DOHH2 (cell line): ENCODE results near the gene SHROOM2.
"Not testable (repeated sequence)": the region's sequence is repeated elsewhere in the genome, so short reads cannot be mapped to it uniquely, and the experiment has no call there.

ENCODE experiments used
- H3F3A ChIP-seq: fragments of 200-600 bp; sonication (generic), shearing (Covaris generic); 2 replicates; pipeline ENCODE4 v1.6.0; 2016; ENCODE audit warnings: antibody characterized with exemption, mild to moderate bottlenecking; ENCODE audit not compliant: control insufficient read depth, insufficient read depth
- H3K27ac ChIP-seq: fragments of 200-600 bp; sonication (generic); 2 replicates; pipeline ENCODE4 v1.5.1; 2014; ENCODE audit warnings: low read depth, mild to moderate bottlenecking, low read length, moderate library complexity
- H3K27me3 ChIP-seq: fragments of 200-600 bp; sonication (generic); 2 replicates; pipeline ENCODE4 v1.6.1; 2014; ENCODE audit warnings: mild to moderate bottlenecking, low read length, mixed read lengths; ENCODE audit not compliant: control insufficient read depth
- H3K36me3 ChIP-seq: fragments of 200-600 bp; sonication (generic); 2 replicates; pipeline ENCODE4 v1.6.1; 2014; ENCODE audit warnings: mild to moderate bottlenecking, low read length, moderate library complexity, mixed read lengths; ENCODE audit not compliant: control insufficient read depth
- H3K4me1 ChIP-seq: fragments of 200-600 bp; sonication (generic); 2 replicates; pipeline ENCODE4 v1.6.1; 2014; ENCODE audit warnings: mild to moderate bottlenecking, low read length, mixed read lengths; ENCODE audit not compliant: control insufficient read depth
- H3K4me2 ChIP-seq: fragments of 200-600 bp; sonication (generic); 2 replicates; pipeline ENCODE4 v1.6.0; 2014; ENCODE audit warnings: mild to moderate bottlenecking, low read length, moderate library complexity
- H3K4me3 ChIP-seq: fragments of 200-600 bp; sonication (generic); 2 replicates; pipeline ENCODE4 v1.5.1; 2014; ENCODE audit warnings: mild to moderate bottlenecking, low read length, mixed read lengths
- H3K79me2 ChIP-seq: fragments of 200-600 bp; sonication (generic); 2 replicates; pipeline ENCODE4 v1.6.1; 2014; ENCODE audit warnings: mild to moderate bottlenecking, low read length, mixed read lengths; ENCODE audit not compliant: control insufficient read depth
- H3K9me2 ChIP-seq: fragments of 200-600 bp; sonication (generic); replicated peaks from 2 replicates; pipeline ENCODE4 v1.6.1; 2014; ENCODE audit warnings: mild to moderate bottlenecking, low read length, mixed read lengths; ENCODE audit not compliant: control insufficient read depth
- H3K9me3 ChIP-seq: fragments of 200-600 bp; sonication (generic); 2 replicates; pipeline ENCODE4 v1.6.1; 2014; ENCODE audit warnings: antibody characterized with exemption, low read length, mixed read lengths; ENCODE audit not compliant: control insufficient read depth, insufficient read depth
- H4K20me1 ChIP-seq: fragments of 200-600 bp; sonication (generic); 2 replicates; pipeline ENCODE4 v1.6.0; 2014; ENCODE audit warnings: low read depth, mild to moderate bottlenecking, antibody characterized with exemption, low read length, moderate library complexity; ENCODE audit not compliant: control insufficient read depth, insufficient read depth
- EZH2phosphoT487 ChIP-seq: fragments of 200-600 bp; sonication (generic); IDR thresholded peaks from 2 replicates; pipeline ENCODE4 v1.6.1; 2017; ENCODE audit warnings: borderline replicate concordance, mild to moderate bottlenecking, antibody characterized with exemption, low read length, moderate library complexity, mixed read lengths
- TF ChIP-seq, protein P1 (sequence below): fragments of 200-600 bp; sonication (generic); IDR thresholded peaks from one replicate; pipeline ENCODE4 v1.5.1; 2014; ENCODE audit warnings: antibody characterized with exemption, mild to moderate bottlenecking, low read depth, low read length; ENCODE audit not compliant: poor library complexity, severe bottlenecking

SHROOM2 gene

DNA sequence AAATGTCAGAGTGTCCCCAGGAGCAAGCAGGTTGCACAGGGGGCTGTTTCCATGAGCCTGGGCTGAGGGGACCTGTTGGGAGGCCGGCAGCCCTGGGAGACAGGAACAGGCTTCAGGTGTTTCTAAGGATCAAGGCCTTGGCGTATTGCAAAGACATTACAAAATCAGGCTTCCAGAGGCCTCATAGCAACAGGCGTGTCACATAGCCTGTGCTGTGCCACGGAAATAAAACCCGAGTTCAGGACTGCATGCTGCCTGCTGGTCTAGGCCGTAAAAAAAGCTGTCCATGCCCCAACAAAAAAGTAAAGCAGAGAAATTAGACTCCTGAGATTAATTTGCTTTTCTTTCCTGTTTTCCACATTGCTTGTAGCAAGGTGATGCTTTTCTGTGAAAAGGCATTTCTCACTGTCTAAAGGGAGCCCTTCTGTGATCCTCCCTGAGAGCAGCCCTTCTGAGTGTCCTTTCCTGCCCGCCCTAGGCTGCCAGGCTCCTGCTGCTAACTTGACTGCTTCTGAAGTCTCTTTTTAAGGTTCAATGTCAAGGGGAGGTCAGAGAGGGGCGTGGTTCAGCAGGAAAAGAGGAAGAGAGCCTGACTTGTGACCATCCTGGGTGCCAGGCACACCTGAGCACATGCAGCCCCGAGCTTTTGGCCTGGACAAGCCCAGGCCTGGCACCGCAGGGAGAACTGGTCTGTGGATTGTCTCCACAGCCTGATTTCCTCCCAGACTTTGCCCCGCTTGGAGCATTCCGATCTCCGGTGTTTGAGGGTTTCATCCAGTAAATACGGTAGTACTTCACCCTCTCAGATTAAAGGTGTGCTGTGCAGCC is 21.3 kb downstream of the SHROOM2 start:
- Histone ChIP-seq H3K36me3 (no peaks in the 10 kb centered on the region), H3K4me1 (no peaks in the 10 kb centered on the region), H3K4me2 (no peak overlapping the region), H3K9me2 (no peaks in the 10 kb centered on the region), H3K79me2 (no peaks in the 10 kb centered on the region), H3F3A (no peaks in the 10 kb centered on the region), H3K27ac (no peak overlapping the region), H3K4me3 (no peak overlapping the region), H3K27me3 (no peaks in the 10 kb centered on the region), H4K20me1 (no peaks in the 10 kb centered on the region), H3K9me3 (no peaks in the 10 kb centered on the region)
- TF ChIP-seq EZH2phosphoT487, result no peak
- TF ChIP-seq, protein P1, sequence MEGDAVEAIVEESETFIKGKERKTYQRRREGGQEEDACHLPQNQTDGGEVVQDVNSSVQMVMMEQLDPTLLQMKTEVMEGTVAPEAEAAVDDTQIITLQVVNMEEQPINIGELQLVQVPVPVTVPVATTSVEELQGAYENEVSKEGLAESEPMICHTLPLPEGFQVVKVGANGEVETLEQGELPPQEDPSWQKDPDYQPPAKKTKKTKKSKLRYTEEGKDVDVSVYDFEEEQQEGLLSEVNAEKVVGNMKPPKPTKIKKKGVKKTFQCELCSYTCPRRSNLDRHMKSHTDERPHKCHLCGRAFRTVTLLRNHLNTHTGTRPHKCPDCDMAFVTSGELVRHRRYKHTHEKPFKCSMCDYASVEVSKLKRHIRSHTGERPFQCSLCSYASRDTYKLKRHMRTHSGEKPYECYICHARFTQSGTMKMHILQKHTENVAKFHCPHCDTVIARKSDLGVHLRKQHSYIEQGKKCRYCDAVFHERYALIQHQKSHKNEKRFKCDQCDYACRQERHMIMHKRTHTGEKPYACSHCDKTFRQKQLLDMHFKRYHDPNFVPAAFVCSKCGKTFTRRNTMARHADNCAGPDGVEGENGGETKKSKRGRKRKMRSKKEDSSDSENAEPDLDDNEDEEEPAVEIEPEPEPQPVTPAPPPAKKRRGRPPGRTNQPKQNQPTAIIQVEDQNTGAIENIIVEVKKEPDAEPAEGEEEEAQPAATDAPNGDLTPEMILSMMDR, result no peak

GRCh38 chrX:9809876-9810275 is 23.6 kb downstream of the SHROOM2 start:
- not testable (repeated sequence) for H3K27ac ChIP-seq

GRCh38 chrX:9811086-9811485 is 24.9 kb downstream of the SHROOM2 start:
- H4K20me1 ChIP-seq, H3K27ac ChIP-seq, H3K27me3 ChIP-seq, H3K9me3 ChIP-seq, H3K4me2 ChIP-seq, H3K36me3 ChIP-seq, H3K79me2 ChIP-seq, H3K9me2 ChIP-seq, H3F3A ChIP-seq, H3K4me1 ChIP-seq, H3K4me3 ChIP-seq: not testable (repeated sequence)

More at GRCh38 chrX:9809876-9810275, 23.6 kb downstream of the SHROOM2 start:
- H3F3A ChIP-seq, H3K79me2 ChIP-seq, H3K4me3 ChIP-seq, H3K9me2 ChIP-seq, H3K27me3 ChIP-seq, H3K4me1 ChIP-seq, H3K36me3 ChIP-seq, H4K20me1 ChIP-seq, H3K9me3 ChIP-seq, H3K4me2 ChIP-seq: not testable (repeated sequence)

DNA sequence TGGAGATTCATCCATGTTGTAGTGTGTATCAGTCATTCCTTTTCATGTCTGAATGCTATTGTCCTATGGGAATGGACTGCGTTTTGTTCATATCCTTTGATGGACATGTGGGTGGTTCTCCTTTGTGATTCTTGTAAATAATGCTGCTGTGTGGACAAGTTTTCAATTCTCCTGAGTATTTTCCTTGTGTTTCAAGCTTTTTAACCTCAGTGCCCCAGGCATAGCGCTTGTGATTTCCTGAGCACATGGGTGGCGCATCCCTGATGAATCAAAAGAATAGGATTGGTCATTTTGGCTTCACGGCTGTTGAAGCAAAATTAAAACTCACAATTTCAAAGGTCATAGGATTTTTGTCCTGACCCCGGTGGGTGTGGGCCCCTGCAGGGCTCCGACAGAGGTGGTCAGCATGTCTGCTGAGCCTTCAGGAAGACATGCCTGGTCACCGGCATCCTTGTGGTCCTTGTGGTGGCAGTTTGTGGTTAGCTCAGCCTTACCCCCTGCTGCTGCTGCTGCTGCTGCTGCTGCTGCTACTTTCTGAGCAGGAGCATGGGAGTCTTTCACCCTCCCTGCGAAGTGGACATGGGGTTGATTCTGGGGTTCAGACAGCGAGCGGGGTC is 30.0 kb downstream of the SHROOM2 start:
- no peak overlapping the region for H3K27ac ChIP-seq
- no peak overlapping the region for H3K4me3 ChIP-seq
- H3K4me1 ChIP-seq, result no peaks in the 10 kb centered on the region
- H3K4me2 ChIP-seq, result no peak overlapping the region
- H3K9me2 ChIP-seq, result no peaks in the 10 kb centered on the region
- no peaks in the 10 kb centered on the region for H4K20me1 ChIP-seq
- H3K79me2 ChIP-seq, result no peaks in the 10 kb centered on the region
- H3K9me3 ChIP-seq, result no peaks in the 10 kb centered on the region
- no peaks in the 10 kb centered on the region for H3K27me3 ChIP-seq
- no peaks in the 10 kb centered on the region for H3F3A ChIP-seq
- no peak for TF ChIP-seq EZH2phosphoT487
- H3K36me3 ChIP-seq, result no peaks in the 10 kb centered on the region
